ENCODE data around the gene SH3BP5L.

SH3BP5L gene

DNA sequence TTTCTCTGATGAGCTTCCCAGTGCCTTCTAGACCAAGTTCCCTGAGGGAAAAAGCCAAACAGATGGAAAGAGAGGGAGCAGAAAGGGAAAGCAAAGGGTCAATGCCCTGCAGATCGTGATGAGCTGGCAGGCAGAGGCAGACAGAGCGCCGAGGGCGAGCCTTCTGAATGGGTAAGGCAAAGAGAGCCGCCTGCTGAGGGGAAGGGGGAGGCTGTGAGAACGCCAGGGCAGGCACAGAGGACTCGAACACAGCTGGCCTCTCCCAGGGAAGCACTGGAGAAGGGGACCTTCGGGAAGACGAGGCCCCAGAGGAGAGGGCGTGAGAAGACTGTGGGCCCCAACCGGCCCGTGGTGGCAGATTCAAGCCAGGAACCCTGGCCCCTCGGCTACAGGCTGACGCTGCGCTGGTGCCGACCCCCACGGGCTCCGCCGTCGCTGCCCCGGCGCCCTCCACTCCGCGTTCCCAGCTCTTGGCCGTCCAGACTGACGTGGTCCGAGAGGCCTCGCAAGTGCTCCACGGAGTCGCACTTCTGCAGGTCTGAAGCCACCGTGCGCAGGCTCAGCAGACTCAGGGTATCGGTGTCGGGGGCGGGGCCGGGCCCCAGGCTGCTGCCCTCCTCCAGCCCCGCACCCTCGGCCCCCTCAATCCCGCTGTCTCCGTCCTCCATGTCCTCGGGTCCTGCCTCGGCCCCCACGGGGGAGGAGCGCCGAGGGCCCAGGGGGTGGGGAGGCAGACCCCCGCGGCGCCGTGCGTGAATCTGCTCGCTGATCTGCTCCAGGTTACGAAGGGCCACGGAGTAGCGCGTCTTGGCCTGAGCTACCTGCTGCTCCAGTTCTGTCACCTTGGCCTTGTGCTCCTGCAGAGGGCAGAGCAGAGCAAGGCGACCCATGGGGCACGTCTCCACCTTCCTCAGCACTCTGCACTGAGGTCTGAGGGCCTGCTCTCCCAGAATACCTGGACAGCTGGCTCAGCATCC lies 13.9 kb downstream of the SH3BP5L start:
- no peak for TF ChIP-seq FOXP2 (optimal IDR thresholded peaks at IDR 0.05; ENCODE audit: borderline replicate concordance, extremely low read depth, extremely low read length, insufficient read depth)
- no peak for TF ChIP-seq POLR2AphosphoS5 (IDR thresholded peaks at IDR 0.05; ENCODE audit: low read depth, low read length)
- TF ChIP-seq, protein P1, sequence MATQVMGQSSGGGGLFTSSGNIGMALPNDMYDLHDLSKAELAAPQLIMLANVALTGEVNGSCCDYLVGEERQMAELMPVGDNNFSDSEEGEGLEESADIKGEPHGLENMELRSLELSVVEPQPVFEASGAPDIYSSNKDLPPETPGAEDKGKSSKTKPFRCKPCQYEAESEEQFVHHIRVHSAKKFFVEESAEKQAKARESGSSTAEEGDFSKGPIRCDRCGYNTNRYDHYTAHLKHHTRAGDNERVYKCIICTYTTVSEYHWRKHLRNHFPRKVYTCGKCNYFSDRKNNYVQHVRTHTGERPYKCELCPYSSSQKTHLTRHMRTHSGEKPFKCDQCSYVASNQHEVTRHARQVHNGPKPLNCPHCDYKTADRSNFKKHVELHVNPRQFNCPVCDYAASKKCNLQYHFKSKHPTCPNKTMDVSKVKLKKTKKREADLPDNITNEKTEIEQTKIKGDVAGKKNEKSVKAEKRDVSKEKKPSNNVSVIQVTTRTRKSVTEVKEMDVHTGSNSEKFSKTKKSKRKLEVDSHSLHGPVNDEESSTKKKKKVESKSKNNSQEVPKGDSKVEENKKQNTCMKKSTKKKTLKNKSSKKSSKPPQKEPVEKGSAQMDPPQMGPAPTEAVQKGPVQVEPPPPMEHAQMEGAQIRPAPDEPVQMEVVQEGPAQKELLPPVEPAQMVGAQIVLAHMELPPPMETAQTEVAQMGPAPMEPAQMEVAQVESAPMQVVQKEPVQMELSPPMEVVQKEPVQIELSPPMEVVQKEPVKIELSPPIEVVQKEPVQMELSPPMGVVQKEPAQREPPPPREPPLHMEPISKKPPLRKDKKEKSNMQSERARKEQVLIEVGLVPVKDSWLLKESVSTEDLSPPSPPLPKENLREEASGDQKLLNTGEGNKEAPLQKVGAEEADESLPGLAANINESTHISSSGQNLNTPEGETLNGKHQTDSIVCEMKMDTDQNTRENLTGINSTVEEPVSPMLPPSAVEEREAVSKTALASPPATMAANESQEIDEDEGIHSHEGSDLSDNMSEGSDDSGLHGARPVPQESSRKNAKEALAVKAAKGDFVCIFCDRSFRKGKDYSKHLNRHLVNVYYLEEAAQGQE (IDR thresholded peaks at IDR 0.05; ENCODE audit: insufficient read depth in 1 of 2, low read depth in 2 of 2, low read length in 2 of 2) = no peak
- no peak for TF ChIP-seq SIN3A (IDR thresholded peaks at IDR 0.05; ENCODE audit: borderline replicate concordance, insufficient read depth, low read length)
- no peak for TF ChIP-seq TAF1 (IDR thresholded peaks at IDR 0.05; ENCODE audit: borderline replicate concordance, insufficient read depth, low read length)

DNA sequence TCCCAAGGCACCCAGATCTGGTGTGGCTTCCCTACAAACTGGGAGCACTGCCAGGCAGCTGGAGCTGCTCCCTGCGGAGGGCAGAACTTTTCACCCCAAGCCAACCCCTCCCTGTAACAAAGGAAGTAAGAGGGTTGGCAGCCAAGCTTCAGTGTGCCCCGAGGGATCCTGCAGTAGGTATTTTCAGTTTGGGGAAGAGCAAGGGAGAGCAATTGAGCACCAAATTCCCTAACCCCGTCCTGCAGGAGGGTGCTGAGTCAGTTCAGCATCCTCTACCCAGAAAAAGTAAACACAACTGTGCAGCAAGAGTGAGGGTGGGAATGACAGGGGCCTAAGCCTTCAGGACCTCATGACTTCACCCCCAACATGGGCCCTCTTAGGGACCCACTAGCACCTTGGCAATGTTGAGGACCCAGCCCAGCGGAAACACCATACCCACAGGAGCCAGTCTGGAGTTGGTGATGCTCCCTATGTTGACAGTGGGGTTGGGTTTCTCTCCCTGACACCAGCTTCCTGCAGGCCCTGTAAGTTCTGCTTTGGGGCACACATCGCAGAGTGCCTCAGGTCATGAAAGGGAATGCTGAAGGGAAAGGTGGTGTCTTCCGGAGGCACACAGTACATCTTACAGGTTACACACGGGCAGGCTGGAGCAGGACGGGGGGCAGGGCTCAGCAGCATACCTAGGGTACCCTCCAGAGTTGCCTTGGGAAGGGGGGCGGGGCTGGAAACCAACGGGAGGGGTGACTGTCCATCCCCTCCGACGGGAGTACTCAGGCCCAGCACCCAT lies 14.8 kb downstream of the SH3BP5L start:
- TF ChIP-seq TAF1 (IDR thresholded peaks at IDR 0.05; ENCODE audit: borderline replicate concordance, insufficient read depth, low read length) (no peak), POLR2AphosphoS5 (IDR thresholded peaks at IDR 0.05; ENCODE audit: low read depth, low read length) (no peak), FOXP2 (optimal IDR thresholded peaks at IDR 0.05; ENCODE audit: borderline replicate concordance, extremely low read depth, extremely low read length, insufficient read depth) (no peak), SIN3A (IDR thresholded peaks at IDR 0.05; ENCODE audit: borderline replicate concordance, insufficient read depth, low read length) (no peak)
- TF ChIP-seq, protein P1 (IDR thresholded peaks at IDR 0.05; ENCODE audit: insufficient read depth in 1 of 2, low read depth in 2 of 2, low read length in 2 of 2) = no peak

DNA sequence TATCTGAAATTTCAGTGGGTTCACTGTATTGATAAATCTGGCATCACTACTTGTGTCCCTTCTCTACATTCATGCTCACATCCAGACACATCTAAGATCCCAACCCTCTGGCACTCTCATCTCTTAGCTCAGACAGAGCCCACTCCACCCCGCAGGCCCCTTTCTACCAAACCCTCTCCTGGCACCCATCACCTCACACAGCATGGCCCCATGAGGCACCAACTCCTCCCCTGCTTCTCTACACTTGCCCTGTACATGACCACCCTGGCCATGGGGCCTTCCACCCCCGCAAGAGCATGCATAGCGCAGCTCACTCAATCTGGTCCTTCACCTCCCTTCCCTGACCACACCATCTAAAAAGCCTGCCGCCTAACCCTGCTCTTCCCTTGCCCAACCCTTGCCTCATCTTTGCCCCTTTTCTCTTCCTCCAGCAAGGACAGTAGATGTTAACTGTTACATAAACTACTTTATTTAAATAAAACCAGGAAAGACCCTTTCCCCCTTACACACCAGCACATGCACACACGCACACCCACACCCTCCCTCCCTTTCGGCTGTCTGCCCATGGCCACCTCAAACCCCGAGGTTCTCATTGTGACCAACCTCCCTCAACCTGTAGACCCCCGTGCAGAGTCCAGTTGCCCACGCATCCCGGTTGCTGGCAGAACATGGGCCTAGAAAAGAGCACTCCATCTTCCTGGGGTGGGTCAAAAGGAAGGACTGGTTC lies 15.6 kb downstream of the SH3BP5L start:
- TF ChIP-seq FOXP2 (optimal IDR thresholded peaks at IDR 0.05; ENCODE audit: borderline replicate concordance, extremely low read depth, extremely low read length, insufficient read depth) = no peak
- TF ChIP-seq TAF1 (IDR thresholded peaks at IDR 0.05; ENCODE audit: borderline replicate concordance, insufficient read depth, low read length) = no peak
- no peak for TF ChIP-seq SIN3A (IDR thresholded peaks at IDR 0.05; ENCODE audit: borderline replicate concordance, insufficient read depth, low read length)
- TF ChIP-seq, protein P1 (IDR thresholded peaks at IDR 0.05; ENCODE audit: insufficient read depth in 1 of 2, low read depth in 2 of 2, low read length in 2 of 2) = no peak
- no peak for TF ChIP-seq POLR2AphosphoS5 (IDR thresholded peaks at IDR 0.05; ENCODE audit: low read depth, low read length)

DNA sequence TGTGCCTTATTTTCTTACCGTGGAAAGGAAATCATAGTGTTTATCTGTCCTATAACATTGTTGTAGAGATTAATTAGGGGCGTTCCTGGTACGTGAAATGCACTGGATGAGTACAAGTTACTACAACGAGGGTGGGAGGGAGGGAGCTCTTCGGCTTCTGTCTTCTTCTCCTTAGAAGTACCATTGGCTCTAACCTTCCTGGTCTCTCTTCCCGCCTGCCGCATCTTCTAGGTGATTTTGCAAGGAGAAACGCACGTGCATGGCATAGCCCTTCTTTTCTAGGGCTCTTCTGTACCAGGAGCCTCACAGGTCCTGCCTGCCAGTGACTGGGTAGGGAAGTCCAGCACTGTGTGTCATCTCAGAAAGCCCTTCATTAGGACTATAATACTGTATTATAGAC lies 16.8 kb downstream of the SH3BP5L start:
- TF ChIP-seq SIN3A (IDR thresholded peaks at IDR 0.05; ENCODE audit: borderline replicate concordance, insufficient read depth, low read length) (no peak), FOXP2 (optimal IDR thresholded peaks at IDR 0.05; ENCODE audit: borderline replicate concordance, extremely low read depth, extremely low read length, insufficient read depth) (no peak), POLR2AphosphoS5 (IDR thresholded peaks at IDR 0.05; ENCODE audit: low read depth, low read length) (no peak), TAF1 (IDR thresholded peaks at IDR 0.05; ENCODE audit: borderline replicate concordance, insufficient read depth, low read length) (no peak)
- TF ChIP-seq, protein P1 (IDR thresholded peaks at IDR 0.05; ENCODE audit: insufficient read depth in 1 of 2, low read depth in 2 of 2, low read length in 2 of 2) = no peak
